OCI-LY1 (cell line): ENCODE results near the gene ELFN1.

Experiments
- EZH2 ChIP-seq: fragments of 200-600 bp; sonication (generic), shearing (Covaris generic); IDR thresholded peaks from 2 replicates; pipeline ENCODE4 v1.8.0; 2017; ENCODE audit warnings: borderline replicate concordance, mixed run types, mild to moderate bottlenecking, antibody characterized with exemption, low read length, moderate library complexity, mixed read lengths
- TF ChIP-seq, protein P1 (sequence below): fragments of 200-600 bp; sonication (generic), shearing (Covaris generic); IDR thresholded peaks from 2 replicates; pipeline ENCODE4 v1.5.1; 2017; ENCODE audit warnings: mild to moderate bottlenecking, antibody characterized with exemption, low read length, moderate library complexity, mixed read lengths

DNA sequence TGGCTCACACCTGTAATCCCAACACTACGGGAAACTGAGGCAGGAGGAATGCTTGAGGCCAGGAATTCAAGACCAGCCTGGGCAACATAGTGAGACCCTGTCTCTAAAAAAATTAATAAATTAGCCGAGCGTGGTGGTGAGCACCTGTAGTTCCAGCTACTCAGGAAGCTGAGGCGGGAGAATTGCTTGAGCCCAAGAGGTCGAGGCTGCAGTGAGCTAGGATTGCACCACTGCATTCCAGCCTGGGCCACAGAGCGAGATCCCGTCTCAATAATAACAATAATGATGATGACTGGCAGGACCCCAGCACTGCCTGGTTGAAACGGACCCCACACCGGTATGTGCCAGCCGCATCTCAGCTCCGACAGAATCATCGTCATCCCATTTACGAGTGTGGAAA, 93.0 kb downstream of the ELFN1 start:
- no peak for TF ChIP-seq EZH2
- TF ChIP-seq, protein P1, sequence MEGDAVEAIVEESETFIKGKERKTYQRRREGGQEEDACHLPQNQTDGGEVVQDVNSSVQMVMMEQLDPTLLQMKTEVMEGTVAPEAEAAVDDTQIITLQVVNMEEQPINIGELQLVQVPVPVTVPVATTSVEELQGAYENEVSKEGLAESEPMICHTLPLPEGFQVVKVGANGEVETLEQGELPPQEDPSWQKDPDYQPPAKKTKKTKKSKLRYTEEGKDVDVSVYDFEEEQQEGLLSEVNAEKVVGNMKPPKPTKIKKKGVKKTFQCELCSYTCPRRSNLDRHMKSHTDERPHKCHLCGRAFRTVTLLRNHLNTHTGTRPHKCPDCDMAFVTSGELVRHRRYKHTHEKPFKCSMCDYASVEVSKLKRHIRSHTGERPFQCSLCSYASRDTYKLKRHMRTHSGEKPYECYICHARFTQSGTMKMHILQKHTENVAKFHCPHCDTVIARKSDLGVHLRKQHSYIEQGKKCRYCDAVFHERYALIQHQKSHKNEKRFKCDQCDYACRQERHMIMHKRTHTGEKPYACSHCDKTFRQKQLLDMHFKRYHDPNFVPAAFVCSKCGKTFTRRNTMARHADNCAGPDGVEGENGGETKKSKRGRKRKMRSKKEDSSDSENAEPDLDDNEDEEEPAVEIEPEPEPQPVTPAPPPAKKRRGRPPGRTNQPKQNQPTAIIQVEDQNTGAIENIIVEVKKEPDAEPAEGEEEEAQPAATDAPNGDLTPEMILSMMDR, result no peak
